ENCODE data around the gene MYL2. TPM values are rescaled to one million over a fixed set of nuclear protein-coding genes. Genes with fewer than 3 reads are reported as not detected.

MYL2 gene
- total and polyA plus RNA-seq, 8 donors = 2.0 to 3.0 (median 2.2) TPM; not detected in 5

- ATAC-seq (no peak), DNase-seq (no peak)
- peaks cover 0 to 54% of the 10 kb centered on the region in 2 donors for H3K27me3 ChIP-seq
- no peaks in the 10 kb centered on the region for H3K36me3 ChIP-seq
- H3K4me3 ChIP-seq = no peak overlapping the region
- no peak for TF ChIP-seq CTCF (IDR thresholded peaks at IDR 0.05)
- no peak overlapping the region for H3K27ac ChIP-seq
- intact Hi-C loops (cut with DNase I) = no loop called here
- no peaks in the 10 kb centered on the region for H3K9me3 ChIP-seq
- H3K4me1 ChIP-seq = no peaks in the 10 kb centered on the region
Observed at GRCh38 chr12:110919720-110920119, 659 bp downstream of the MYL2 start.

- Histone ChIP-seq H3K27me3 (peaks cover 0 to 36% of the 10 kb centered on the region in 2 donors), H3K36me3 (no peaks in the 10 kb centered on the region), H3K27ac (no peak overlapping the region), H3K4me3 (no peak overlapping the region), H3K4me1 (no peaks in the 10 kb centered on the region), H3K9me3 (no peaks in the 10 kb centered on the region)
- no peak for TF ChIP-seq CTCF (IDR thresholded peaks at IDR 0.05)
- ATAC-seq = no peak
- intact Hi-C loops (cut with DNase I) = no loop called here
- no peak for DNase-seq
Observed at GRCh38 chr12:110917961-110918360, 2.4 kb downstream of the MYL2 start.

DNA sequence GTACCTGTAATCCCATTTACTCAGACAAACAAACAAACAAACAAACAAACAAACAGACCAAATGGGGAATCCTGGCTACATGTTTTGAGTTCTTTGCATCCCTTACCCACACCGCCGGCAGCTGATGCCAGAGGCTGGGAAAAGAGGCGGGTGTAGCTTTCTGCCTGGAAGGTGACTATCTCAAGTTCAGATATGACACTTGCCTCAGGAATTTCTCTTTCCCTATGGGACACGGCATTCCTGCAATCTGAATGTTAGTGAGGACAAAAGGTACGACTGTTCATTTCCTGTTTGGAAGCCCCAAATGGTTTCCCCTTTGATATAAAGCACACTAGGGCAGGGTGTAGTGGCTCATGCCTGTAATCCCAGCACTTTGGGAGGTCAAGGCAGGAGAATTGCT is 2.9 kb downstream of the MYL2 start:
- H3K36me3 ChIP-seq = no peaks in the 10 kb centered on the region
- H3K27me3 ChIP-seq = peaks cover 0 to 32% of the 10 kb centered on the region in 2 donors
- intact Hi-C loops (cut with DNase I) = no loop called here
- no peak overlapping the region for H3K27ac ChIP-seq
- H3K4me1 ChIP-seq = no peaks in the 10 kb centered on the region
- DNase-seq = no peak
- peak; percentile 26 for ATAC-seq
- no peaks in the 10 kb centered on the region for H3K9me3 ChIP-seq
- H3K4me3 ChIP-seq = no peak overlapping the region
- no peak for TF ChIP-seq CTCF (IDR thresholded peaks at IDR 0.05)

DNA sequence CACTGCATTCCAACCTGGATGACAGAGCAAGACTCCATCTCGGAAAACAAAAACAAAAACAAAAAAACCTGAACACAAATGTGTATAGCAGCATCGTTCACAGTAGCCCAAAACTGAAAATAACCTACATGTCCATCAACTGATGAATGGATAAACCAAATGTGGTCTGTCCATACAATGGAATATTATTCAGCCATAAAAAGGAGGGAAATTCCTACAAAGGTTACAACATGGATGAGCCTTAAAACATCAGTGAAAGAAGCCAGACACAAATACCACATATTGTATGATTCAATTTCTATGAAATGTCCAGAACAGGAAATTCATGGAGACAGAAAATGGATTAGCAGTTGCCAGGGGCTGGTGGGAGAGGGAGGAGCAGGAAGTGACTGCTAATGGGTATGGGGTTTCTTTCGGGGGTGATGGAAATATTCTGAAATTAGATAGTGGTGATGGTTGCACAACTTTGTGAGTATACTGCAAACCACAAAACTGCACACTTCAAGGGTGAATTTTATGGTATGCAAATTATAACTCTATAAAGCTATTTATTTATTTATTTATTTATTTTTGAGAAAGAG is 4.0 kb downstream of the MYL2 start:
- Histone ChIP-seq H3K4me3 (no peak overlapping the region), H3K4me1 (no peaks in the 10 kb centered on the region), H3K36me3 (no peaks in the 10 kb centered on the region), H3K27me3 (peaks cover 0 to 25% of the 10 kb centered on the region in 2 donors), H3K27ac (no peak overlapping the region), H3K9me3 (no peaks in the 10 kb centered on the region)
- intact Hi-C loops (cut with DNase I) = no loop called here
- TF ChIP-seq CTCF (IDR thresholded peaks at IDR 0.05) = no peak
- ATAC-seq (no peak), DNase-seq (no peak)

DNA sequence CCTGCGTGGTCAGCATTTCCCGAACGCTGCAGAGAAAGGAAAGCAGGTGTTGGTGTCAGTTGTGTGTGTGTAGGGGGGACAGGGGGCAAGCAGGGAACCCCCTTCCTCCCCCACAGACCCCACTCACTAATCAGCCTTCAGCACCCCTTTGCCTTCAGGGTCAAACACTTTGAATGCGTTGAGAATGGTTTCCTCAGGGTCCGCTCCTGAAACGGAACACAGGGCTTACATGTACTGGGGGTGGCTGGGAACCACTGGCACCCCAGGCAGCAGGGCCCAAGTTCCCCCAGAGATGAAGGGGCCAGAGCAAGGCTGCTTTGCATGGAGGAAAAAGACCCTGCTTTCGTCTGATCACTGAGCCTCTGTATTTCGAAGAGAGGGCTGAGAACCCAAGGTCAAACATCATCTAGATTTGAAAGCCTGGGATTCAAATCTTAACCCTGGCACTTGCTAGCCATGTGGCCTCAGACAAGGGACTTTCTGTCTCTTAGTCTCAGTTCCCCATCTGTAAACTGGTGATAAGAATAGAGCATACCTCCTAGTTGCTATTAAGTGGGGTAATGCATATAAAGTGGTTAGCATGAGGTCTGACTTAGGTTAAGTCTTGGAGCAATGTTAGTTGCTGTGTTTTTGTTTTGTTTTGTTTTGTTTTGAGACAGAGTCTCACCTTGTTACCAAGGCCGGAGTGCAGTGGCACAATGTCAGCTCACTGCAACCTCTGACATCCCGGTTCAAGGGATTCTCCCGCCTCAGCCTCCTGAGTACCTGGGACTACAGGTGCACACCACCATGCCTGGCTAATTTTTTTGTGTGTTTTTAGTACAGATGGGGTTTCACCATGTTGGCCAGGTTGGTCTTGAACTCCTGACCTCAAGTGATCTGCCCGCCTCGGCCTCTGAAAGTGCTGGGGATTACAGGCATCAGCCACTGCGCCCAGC is 7.0 kb downstream of the MYL2 start:
- Histone ChIP-seq H3K36me3 (no peaks in the 10 kb centered on the region), H3K9me3 (no peaks in the 10 kb centered on the region), H3K27me3 (peaks cover 0 to 23% of the 10 kb centered on the region in 2 donors), H3K4me3 (no peak overlapping the region), H3K27ac (no peak overlapping the region), H3K4me1 (no peaks in the 10 kb centered on the region)
- intact Hi-C loops (cut with DNase I) = no loop called here
- no peak for DNase-seq
- no peak for TF ChIP-seq CTCF (IDR thresholded peaks at IDR 0.05)
- ATAC-seq = no peak

Measured in left lung (tissue), 10 donors.